Thoracic aorta (tissue), 2 donors: ENCODE data around the gene PGLYRP1. TPM values are rescaled to one million over a fixed set of nuclear protein-coding genes. Genes with fewer than 3 reads are reported as not detected.

Experiments
- ATAC-seq: fragments of 150-250 bp; one replicate; pipeline ENCODE4 v1.8.0; 2017; ENCODE audit warnings: low read depth; ENCODE audit not compliant: insufficient number of reproducible peaks, low FRiP score
- DNase-seq: peaks from one replicate; pipeline ENCODE4 v3.0.0-alpha.2; 2020; ENCODE audit warnings: low spot score
- H3K27ac ChIP-seq, 2 donors: fragments of 200-600 bp; sonication (generic); 1 replicate in 1 of 2; 2 replicates in 1 of 2; pipeline ENCODE4 v1.5.1; 2016; ENCODE audit warnings: mild to moderate bottlenecking in 2 of 2, moderate library complexity in 2 of 2
- H3K27me3 ChIP-seq: fragments of 200-600 bp; sonication (generic); replicated peaks from 2 replicates; pipeline ENCODE4 v1.6.0; 2016; ENCODE audit warnings: mild to moderate bottlenecking; ENCODE audit not compliant: insufficient read depth
- H3K36me3 ChIP-seq: fragments of 200-600 bp; sonication (generic); one replicate; pipeline ENCODE4 v1.5.1; 2016
- H3K4me1 ChIP-seq, 2 donors: fragments of 200-600 bp; sonication (generic); 1 replicate in 1 of 2; 2 replicates in 1 of 2; pipeline versions ENCODE4 v1.5.1 to v1.6.0; 2016; ENCODE audit warnings: low read depth in 2 of 2, mild to moderate bottlenecking in 1 of 2; ENCODE audit not compliant: control insufficient read depth in 1 of 2
- H3K4me3 ChIP-seq: fragments of 200-600 bp; sonication (generic); 2 replicates; pipeline ENCODE4 v1.5.1; 2016; ENCODE audit warnings: mild to moderate bottlenecking
- H3K9me3 ChIP-seq: fragments of 200-600 bp; sonication (generic); 2 replicates; pipeline ENCODE4 v1.5.1; 2016
- total RNA-seq, 2 donors: library from RNA; depleted of rRNA; stranded (reverse); fragments of >200 nt; gene quantifications; one replicate each; pipeline versions ENCODE4 v1.1.0 to v1.2.3, GENCODE V29; 2016
- TF ChIP-seq, protein P1 (sequence below): fragments of 200-600 bp; sonication (generic); IDR thresholded peaks from one replicate; pipeline ENCODE4 v1.5.1; 2019; ENCODE audit warnings: antibody characterized with exemption

Gene PGLYRP1
- total RNA-seq, 2 donors from 2014 or later = not detected

DNA sequence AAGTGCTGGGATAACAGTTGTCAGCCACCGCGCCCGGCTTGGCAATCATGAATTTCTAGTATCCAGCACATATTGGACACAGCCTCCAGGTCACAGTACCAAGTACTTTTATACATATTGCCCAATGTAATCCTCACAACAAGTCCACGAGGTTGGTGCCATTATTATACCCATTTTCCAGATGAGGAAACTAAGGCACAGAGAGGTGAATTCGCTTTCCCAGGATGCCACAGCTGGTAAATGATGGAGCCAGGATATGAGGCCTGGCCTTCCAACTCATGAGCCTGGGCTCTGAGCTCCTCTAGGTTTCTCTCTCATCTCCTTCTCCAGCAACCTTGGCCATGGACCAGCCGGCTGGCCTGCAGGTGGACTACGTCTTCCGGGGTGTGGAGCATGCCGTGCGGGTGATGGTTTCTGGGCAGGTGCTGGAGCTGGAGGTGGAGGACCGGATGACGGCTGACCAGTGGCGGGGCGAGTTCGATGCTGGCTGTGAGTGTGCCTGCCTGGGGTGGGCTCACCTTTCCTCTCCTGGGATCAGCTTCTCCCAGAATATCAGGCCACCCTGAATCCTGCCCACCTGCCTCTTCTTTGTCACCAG, 20.1 kb downstream of the PGLYRP1 start:
- peaks cover 0 to 14% of the 10 kb centered on the region in 2 donors for H3K4me1 ChIP-seq
- no peak overlapping the region for H3K4me3 ChIP-seq
- H3K27me3 ChIP-seq = no peaks in the 10 kb centered on the region
- H3K36me3 ChIP-seq = peaks cover 2% of the 10 kb centered on the region
- ATAC-seq = no peak
- TF ChIP-seq, protein P1, sequence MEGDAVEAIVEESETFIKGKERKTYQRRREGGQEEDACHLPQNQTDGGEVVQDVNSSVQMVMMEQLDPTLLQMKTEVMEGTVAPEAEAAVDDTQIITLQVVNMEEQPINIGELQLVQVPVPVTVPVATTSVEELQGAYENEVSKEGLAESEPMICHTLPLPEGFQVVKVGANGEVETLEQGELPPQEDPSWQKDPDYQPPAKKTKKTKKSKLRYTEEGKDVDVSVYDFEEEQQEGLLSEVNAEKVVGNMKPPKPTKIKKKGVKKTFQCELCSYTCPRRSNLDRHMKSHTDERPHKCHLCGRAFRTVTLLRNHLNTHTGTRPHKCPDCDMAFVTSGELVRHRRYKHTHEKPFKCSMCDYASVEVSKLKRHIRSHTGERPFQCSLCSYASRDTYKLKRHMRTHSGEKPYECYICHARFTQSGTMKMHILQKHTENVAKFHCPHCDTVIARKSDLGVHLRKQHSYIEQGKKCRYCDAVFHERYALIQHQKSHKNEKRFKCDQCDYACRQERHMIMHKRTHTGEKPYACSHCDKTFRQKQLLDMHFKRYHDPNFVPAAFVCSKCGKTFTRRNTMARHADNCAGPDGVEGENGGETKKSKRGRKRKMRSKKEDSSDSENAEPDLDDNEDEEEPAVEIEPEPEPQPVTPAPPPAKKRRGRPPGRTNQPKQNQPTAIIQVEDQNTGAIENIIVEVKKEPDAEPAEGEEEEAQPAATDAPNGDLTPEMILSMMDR = no peak
- no peaks in the 10 kb centered on the region for H3K9me3 ChIP-seq
- DNase-seq = no peak
- no peak overlapping the region for H3K27ac ChIP-seq

DNA sequence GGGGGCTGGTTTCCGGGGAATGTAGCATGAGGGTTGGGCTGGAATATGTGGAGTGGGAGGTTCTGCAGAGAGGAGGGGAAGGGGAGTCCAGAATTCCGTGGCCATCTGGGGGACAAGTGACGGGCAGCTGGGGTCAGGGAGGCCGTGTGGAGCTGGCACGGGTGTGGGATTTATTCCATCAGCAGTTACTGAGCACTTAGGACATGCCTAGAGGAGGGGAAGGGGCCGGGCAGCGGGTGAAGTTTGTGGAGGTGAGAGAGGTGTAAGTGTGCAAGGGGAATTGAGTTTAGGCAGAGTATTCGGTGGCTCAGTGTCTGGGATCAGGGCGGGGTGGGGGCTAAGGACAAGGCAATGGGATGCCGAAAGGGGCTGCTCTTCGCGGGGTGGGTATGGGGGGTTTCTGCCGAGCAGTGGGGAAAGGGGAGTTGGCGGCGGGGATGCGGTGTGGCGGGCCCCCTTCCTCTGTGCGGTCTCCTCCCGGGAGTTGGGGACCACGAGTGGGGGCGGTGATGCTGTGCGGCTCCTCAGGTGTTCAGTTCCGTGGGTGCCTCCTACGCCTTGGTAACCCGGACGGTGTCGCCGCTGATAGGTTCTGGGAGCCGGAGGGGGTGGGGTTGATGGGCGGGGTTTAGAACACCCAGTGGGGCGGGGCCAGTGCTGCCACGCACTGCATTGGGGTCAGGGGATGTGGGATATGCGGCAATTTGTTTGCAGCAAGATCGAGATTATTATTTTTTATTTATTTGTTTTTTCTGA, 22.2 kb downstream of the PGLYRP1 start:
- Histone ChIP-seq H3K4me1 (peaks cover 3 to 23% of the 10 kb centered on the region in 2 donors), H3K36me3 (no peaks in the 10 kb centered on the region), H3K27me3 (no peaks in the 10 kb centered on the region), H3K4me3 (no peak overlapping the region), H3K9me3 (no peaks in the 10 kb centered on the region), H3K27ac (no peak overlapping the region)
- DNase-seq = no peak
- TF ChIP-seq, protein P1 = no peak
- ATAC-seq = no peak

DNA sequence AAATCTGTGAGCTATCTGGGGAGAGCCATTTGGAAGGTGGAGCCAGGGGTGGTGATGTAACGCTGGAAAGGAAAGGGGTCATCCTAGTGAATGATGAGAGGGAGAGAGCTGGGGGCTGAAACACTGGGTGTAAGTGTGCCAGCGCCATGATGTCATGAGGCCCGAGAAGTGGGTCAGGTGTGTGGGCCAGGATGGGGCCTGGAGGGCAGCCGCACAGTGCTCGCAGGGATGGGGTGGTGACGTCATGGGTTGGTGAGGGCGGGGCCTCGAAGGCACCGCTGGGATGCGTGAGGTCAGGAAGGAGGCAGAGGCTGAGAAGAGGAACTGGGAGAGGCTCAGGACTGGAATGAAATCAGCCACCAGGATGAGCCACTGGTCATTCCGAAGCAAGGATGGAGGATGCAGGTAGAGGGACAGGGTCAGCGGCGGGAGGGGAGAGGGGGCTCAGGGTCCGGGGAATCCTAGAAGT, 23.2 kb downstream of the PGLYRP1 start:
- no peaks in the 10 kb centered on the region for H3K9me3 ChIP-seq
- H3K27ac ChIP-seq = no peak overlapping the region
- H3K27me3 ChIP-seq = no peaks in the 10 kb centered on the region
- H3K4me1 ChIP-seq = peaks cover 3 to 24% of the 10 kb centered on the region in 2 donors
- DNase-seq = no peak
- no peak overlapping the region for H3K4me3 ChIP-seq
- no peaks in the 10 kb centered on the region for H3K36me3 ChIP-seq
- ATAC-seq = no peak
- TF ChIP-seq, protein P1 = no peak

DNA sequence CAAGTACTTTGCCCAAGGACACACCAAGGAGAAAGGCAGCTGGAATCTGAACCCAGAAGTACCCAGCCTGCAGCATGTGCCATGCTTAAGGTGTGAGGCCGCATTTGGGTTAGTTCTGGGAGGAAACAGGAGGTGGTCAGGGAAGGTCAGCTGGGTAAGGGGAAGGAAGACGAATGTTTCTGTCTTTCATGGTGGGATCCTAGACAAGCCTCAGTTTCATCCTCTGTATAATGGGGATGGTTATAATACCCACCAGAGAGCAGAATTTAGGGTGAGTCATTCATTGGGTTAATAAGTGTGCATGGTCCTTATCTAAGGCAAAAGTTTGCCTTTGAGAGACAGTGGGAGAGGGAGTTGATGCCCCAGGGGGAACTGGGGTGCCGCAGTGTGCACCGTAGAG, 24.0 kb downstream of the PGLYRP1 start:
- TF ChIP-seq, protein P1 = no peak

DNA sequence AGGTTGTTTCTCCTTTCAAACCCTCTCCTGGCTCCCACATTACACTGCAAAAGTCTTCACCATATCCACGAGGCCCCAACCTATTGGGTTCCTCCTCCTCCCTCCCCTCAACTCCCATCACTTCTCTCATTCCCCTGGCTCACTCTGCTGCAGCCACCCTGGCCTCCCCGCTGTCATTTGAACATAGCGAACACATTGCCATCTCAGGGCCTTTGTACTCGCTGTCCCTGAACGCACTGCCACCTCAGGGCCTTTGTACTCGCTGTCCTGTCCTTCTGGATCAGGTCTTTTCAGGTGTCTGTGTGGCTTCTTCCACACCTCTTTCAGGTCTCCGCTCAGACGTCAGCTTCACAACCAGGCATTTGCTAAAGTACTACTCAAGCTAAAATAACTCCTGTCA, 25.9 kb downstream of the PGLYRP1 start:
- no peak for DNase-seq
- no peaks in the 10 kb centered on the region for H3K27me3 ChIP-seq
- H3K9me3 ChIP-seq = no peaks in the 10 kb centered on the region
- no peak overlapping the region for H3K4me3 ChIP-seq
- peaks cover 5 to 28% of the 10 kb centered on the region in 2 donors for H3K4me1 ChIP-seq
- H3K27ac ChIP-seq = no peak overlapping the region
- ATAC-seq = no peak
- TF ChIP-seq, protein P1 = no peak
- H3K36me3 ChIP-seq = no peaks in the 10 kb centered on the region

More for the DNA sequence above, 24.0 kb downstream of the PGLYRP1 start:
- Histone ChIP-seq H3K36me3 (no peaks in the 10 kb centered on the region), H3K4me1 (peaks cover 5 to 28% of the 10 kb centered on the region in 2 donors), H3K4me3 (no peak overlapping the region), H3K9me3 (no peaks in the 10 kb centered on the region), H3K27me3 (no peaks in the 10 kb centered on the region), H3K27ac (no peak overlapping the region)
- DNase-seq (no peak), ATAC-seq (no peak)
